ENCODE measurements around the gene ZNF771. TPM values are rescaled to one million over a fixed set of nuclear protein-coding genes. Genes with fewer than 3 reads are reported as not detected.
A peak's percentile ranks its signal among the peaks of the same experiment; 100 is the strongest.

The ZNF771 gene
- total and polyA plus RNA-seq, 9 of the 15 experiments (the other 6 are each of a cell fraction or from before 2014, with no cell fraction given) = 1.5 to 12.6 (median 4.4) TPM

DNA sequence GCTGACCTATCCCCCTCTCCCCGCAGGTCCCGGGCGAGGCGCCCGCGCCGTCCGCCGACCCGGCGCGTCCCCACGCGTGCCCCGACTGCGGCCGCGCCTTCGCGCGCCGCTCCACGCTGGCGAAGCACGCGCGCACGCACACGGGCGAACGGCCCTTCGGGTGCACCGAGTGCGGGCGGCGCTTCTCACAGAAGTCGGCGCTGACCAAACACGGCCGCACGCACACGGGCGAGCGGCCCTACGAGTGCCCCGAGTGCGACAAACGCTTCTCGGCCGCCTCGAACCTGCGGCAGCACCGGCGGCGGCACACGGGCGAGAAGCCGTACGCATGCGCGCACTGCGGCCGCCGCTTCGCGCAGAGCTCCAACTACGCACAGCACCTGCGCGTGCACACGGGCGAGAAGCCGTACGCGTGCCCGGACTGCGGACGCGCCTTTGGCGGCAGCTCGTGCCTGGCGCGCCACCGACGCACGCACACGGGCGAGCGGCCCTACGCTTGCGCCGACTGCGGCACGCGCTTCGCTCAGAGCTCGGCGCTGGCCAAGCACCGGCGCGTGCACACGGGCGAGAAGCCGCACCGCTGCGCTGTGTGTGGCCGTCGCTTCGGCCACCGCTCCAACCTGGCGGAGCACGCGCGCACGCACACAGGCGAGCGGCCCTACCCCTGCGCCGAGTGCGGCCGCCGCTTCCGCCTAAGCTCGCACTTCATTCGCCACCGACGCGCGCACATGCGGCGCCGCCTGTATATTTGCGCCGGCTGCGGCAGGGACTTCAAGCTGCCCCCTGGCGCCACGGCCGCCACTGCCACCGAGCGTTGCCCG lies 10.3 kb downstream of the ZNF771 start:
- Histone ChIP-seq H3K4me1 (replicated peaks in 1 of 2; ENCODE audit: control insufficient read depth in 2 of 2, insufficient read depth in 2 of 2, low read length in 2 of 2) (no peaks in the 10 kb centered on the region), H3K27me3 (ENCODE audit: control insufficient read depth in 2 of 2, insufficient read depth in 2 of 2, low read length in 2 of 2) (no peaks in the 10 kb centered on the region), H3K79me2 (ENCODE audit: control insufficient read depth, insufficient read depth, low read length) (peaks cover 17% of the 10 kb centered on the region; the same call in 2 of the 3 replicates), H3K4me2 (ENCODE audit: insufficient read depth, low read length) (no peak overlapping the region), H3K9me3 (replicated peaks; ENCODE audit: control insufficient read depth, insufficient read depth, low read depth, low read length) (no peaks in the 10 kb centered on the region), H4K20me1 (replicated peaks; ENCODE audit: control insufficient read depth, insufficient read depth, low read length) (no peaks in the 10 kb centered on the region), H2AFZ (ENCODE audit: low read depth, low read length) (no peak overlapping the region), H3K9ac (ENCODE audit: insufficient read depth in 1 of 2, low read depth in 2 of 2, low read length in 2 of 2) (no peak overlapping the region), H3K4me3 (no peak overlapping the region), H3K27ac (ENCODE audit: extremely low read depth, low read depth, low read length) (no peak overlapping the region), H3K9me1 (ENCODE audit: control insufficient read depth, insufficient read depth, low read length) (no peaks in the 10 kb centered on the region), H3K36me3 (ENCODE audit: control insufficient read depth, insufficient read depth, low read length) (peaks cover 73% of the 10 kb centered on the region)
- in situ Hi-C loops (cut with MboI) (no loop called here), intact Hi-C loops (cut with micrococcal nuclease) (no loop called here)
- ChIA-PET POLR2A (interaction anchor here (0.7 kb wide), 1 partner anchor 9 kb away, joined by 3 read pairs; no protein-coding TSS in a partner anchor), CTCF (ENCODE audit: low intra/inter-chr PET ratio) (interaction anchor here (0.5 kb wide), 1 partner anchor 273 kb away, joined by 4 read pairs; no protein-coding TSS in a partner anchor)
- no TSS peak for BruUV-seq (replicated peaks)
- FAIRE-seq (no peak), DNase-seq (ENCODE audit: extremely low read depth in 1 of 4, low spot score in 3 of 4) (peak in 1 of 4 experiments; percentile 30), ATAC-seq (no peak)
- WGBS (ENCODE audit: insufficient coverage, low coverage, missing lambda C conversion rate) = 97% methylated on average over 25 of the region's 140 CpGs
- TF ChIP-seq TEAD2 (tag; IDR thresholded peaks at IDR 0.05) (no peak), PHTF2 (CRISPR knock-in tag; IDR thresholded peaks at IDR 0.05) (no peak), KLF16 (IDR thresholded peaks at IDR 0.05) (no peak), XRCC4 (IDR thresholded peaks at IDR 0.05; ENCODE audit: extremely low read depth, insufficient read depth, insufficient read length) (no peak), NUFIP1 (IDR thresholded peaks at IDR 0.05; ENCODE audit: partially characterized antibody) (no peak), PURB (CRISPR knock-in tag; IDR thresholded peaks at IDR 0.05; ENCODE audit: low read depth) (no peak), TGIF2 (CRISPR knock-in tag; IDR thresholded peaks at IDR 0.05) (no peak), GTF2E2 (tag; IDR thresholded peaks at IDR 0.05) (no peak), ETV5 (CRISPR knock-in tag; IDR thresholded peaks at IDR 0.05; ENCODE audit: low read depth) (no peak), SMARCC2 (IDR thresholded peaks at IDR 0.05; ENCODE audit: low read depth) (no peak), HIVEP1 (CRISPR knock-in tag; IDR thresholded peaks at IDR 0.05) (no peak), ZSCAN32 (CRISPR knock-in tag; IDR thresholded peaks at IDR 0.05) (no peak), RBM25 (IDR thresholded peaks at IDR 0.05; ENCODE audit: low read depth, low read length, severe bottlenecking) (peak; percentile 42), TOE1 (IDR thresholded peaks at IDR 0.05; ENCODE audit: borderline replicate concordance) (no peak), TOE1 (CRISPR knock-in tag; IDR thresholded peaks at IDR 0.05; ENCODE audit: borderline replicate concordance, low read depth) (no peak), NBN (IDR thresholded peaks at IDR 0.05; ENCODE audit: low read depth) (no peak), CBX2 (IDR thresholded peaks at IDR 0.05; ENCODE audit: insufficient read depth, low read length, poor library complexity, severe bottlenecking) (no peak), ZNF41 (CRISPR knock-in tag; conservative IDR thresholded peaks at IDR 0.05) (no peak), CBFA2T3 (IDR thresholded peaks at IDR 0.05) (no peak)
- TF ChIP-seq, protein P1, sequence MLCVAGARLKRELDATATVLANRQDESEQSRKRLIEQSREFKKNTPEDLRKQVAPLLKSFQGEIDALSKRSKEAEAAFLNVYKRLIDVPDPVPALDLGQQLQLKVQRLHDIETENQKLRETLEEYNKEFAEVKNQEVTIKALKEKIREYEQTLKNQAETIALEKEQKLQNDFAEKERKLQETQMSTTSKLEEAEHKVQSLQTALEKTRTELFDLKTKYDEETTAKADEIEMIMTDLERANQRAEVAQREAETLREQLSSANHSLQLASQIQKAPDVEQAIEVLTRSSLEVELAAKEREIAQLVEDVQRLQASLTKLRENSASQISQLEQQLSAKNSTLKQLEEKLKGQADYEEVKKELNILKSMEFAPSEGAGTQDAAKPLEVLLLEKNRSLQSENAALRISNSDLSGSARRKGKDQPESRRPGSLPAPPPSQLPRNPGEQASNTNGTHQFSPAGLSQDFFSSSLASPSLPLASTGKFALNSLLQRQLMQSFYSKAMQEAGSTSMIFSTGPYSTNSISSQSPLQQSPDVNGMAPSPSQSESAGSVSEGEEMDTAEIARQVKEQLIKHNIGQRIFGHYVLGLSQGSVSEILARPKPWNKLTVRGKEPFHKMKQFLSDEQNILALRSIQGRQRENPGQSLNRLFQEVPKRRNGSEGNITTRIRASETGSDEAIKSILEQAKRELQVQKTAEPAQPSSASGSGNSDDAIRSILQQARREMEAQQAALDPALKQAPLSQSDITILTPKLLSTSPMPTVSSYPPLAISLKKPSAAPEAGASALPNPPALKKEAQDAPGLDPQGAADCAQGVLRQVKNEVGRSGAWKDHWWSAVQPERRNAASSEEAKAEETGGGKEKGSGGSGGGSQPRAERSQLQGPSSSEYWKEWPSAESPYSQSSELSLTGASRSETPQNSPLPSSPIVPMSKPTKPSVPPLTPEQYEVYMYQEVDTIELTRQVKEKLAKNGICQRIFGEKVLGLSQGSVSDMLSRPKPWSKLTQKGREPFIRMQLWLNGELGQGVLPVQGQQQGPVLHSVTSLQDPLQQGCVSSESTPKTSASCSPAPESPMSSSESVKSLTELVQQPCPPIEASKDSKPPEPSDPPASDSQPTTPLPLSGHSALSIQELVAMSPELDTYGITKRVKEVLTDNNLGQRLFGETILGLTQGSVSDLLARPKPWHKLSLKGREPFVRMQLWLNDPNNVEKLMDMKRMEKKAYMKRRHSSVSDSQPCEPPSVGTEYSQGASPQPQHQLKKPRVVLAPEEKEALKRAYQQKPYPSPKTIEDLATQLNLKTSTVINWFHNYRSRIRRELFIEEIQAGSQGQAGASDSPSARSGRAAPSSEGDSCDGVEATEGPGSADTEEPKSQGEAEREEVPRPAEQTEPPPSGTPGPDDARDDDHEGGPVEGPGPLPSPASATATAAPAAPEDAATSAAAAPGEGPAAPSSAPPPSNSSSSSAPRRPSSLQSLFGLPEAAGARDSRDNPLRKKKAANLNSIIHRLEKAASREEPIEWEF (CRISPR knock-in tag; IDR thresholded peaks at IDR 0.05) = no peak

Measured in K562 (cell line).